ENCODE data around the gene RBM19. TPM values are rescaled to one million over a fixed set of nuclear protein-coding genes. Genes with fewer than 3 reads are reported as not detected.

RBM19 gene
- total and polyA plus RNA-seq, 4 donors, result 7.9 to 18.7 (median 9.0) TPM

DNA sequence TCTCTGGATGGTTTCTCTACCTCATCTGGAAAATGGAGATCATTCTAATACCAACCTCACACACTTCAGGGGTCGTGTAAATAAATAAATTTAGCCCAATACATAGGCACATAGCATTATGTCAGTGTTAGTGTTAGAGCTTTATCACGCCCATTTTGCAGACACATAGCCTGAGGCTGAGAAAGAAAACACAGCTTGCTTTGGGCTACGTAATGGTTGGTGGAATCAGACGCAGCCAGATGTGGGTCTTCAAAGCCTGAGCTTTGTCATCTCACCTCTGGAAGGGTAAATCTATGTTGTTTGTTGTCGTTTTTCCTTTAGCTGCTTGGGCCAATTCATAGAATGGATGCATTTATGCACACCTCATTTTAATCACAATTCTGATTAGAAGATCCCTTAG, 191.6 kb downstream of the RBM19 start:
- H3K9me3 ChIP-seq (ENCODE audit: control insufficient read depth in 4 of 4, low read length in 3 of 4), result no peaks in the 10 kb centered on the region
- no peak overlapping the region for H3K27ac ChIP-seq (ENCODE audit: low read depth in 1 of 2, low read length in 2 of 2)
- no peaks in the 10 kb centered on the region for H3K27me3 ChIP-seq (ENCODE audit: control insufficient read depth in 4 of 4, insufficient read depth in 4 of 4, low read length in 3 of 4)
- no peak overlapping the region for H3K4me3 ChIP-seq (ENCODE audit: low read depth in 1 of 3, low read length in 3 of 3)
- 81% methylated on average over 5 of the region's 5 CpGs for WGBS
- H3K9ac ChIP-seq (ENCODE audit: low read depth in 1 of 2, low read length in 2 of 2), result no peak overlapping the region
- H3K36me3 ChIP-seq (ENCODE audit: control insufficient read depth in 4 of 4, insufficient read depth in 3 of 4, low read depth in 1 of 4, low read length in 3 of 4), result no peaks in the 10 kb centered on the region
- peaks cover 0 to 9% (median 5%) of the 10 kb centered on the region in 4 donors for H3K4me1 ChIP-seq (ENCODE audit: control insufficient read depth in 4 of 4, insufficient read depth in 4 of 4, low read length in 3 of 4)
- TF ChIP-seq RAD21 (IDR thresholded peaks at IDR 0.05) (no peak), ATF3 (IDR thresholded peaks at IDR 0.05) (no peak)
- TF ChIP-seq, protein P1, sequence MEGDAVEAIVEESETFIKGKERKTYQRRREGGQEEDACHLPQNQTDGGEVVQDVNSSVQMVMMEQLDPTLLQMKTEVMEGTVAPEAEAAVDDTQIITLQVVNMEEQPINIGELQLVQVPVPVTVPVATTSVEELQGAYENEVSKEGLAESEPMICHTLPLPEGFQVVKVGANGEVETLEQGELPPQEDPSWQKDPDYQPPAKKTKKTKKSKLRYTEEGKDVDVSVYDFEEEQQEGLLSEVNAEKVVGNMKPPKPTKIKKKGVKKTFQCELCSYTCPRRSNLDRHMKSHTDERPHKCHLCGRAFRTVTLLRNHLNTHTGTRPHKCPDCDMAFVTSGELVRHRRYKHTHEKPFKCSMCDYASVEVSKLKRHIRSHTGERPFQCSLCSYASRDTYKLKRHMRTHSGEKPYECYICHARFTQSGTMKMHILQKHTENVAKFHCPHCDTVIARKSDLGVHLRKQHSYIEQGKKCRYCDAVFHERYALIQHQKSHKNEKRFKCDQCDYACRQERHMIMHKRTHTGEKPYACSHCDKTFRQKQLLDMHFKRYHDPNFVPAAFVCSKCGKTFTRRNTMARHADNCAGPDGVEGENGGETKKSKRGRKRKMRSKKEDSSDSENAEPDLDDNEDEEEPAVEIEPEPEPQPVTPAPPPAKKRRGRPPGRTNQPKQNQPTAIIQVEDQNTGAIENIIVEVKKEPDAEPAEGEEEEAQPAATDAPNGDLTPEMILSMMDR (IDR thresholded peaks at IDR 0.05; ENCODE audit: low read depth, low read length, missing input control), result no peak
- no peak for DNase-seq (ENCODE audit: low spot score)

DNA sequence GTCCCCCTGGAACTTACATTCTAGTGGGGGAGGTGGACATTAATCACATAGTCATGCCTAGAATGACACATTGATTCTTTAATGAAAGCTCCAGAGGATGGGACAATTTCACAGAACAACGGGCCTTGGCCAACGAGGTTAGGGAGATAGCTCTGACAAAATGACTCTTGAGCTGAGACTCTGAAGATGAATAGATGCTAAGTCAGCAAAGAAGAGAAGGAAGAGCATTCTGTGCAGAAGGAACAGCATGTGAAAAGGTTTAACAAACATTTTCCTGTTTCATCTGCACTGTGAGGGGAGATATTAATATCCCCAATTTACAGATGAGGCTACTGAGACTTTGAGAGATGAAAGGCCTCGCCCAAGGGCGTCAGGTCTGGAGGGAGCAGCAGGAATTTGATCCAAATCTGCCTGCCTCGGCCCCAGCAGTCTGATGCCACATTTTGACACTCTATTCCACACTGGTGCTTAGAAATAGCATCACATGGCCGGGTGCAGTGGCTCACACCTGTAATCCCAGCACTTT, 193.6 kb downstream of the RBM19 start:
- Histone ChIP-seq H3K4me3 (ENCODE audit: low read depth in 1 of 3, low read length in 3 of 3) (no peak overlapping the region), H3K9ac (ENCODE audit: low read depth in 1 of 2, low read length in 2 of 2) (no peak overlapping the region), H3K9me3 (ENCODE audit: control insufficient read depth in 4 of 4, low read length in 3 of 4) (no peaks in the 10 kb centered on the region), H3K4me1 (ENCODE audit: control insufficient read depth in 4 of 4, insufficient read depth in 4 of 4, low read length in 3 of 4) (peaks cover 0 to 9% (median 5%) of the 10 kb centered on the region in 4 donors), H3K27me3 (ENCODE audit: control insufficient read depth in 4 of 4, insufficient read depth in 4 of 4, low read length in 3 of 4) (no peaks in the 10 kb centered on the region), H3K36me3 (ENCODE audit: control insufficient read depth in 4 of 4, insufficient read depth in 3 of 4, low read depth in 1 of 4, low read length in 3 of 4) (no peaks in the 10 kb centered on the region), H3K27ac (ENCODE audit: low read depth in 1 of 2, low read length in 2 of 2) (no peak overlapping the region)
- TF ChIP-seq NR2F2 (IDR thresholded peaks at IDR 0.05), result no peak
- TF ChIP-seq, protein P2, sequence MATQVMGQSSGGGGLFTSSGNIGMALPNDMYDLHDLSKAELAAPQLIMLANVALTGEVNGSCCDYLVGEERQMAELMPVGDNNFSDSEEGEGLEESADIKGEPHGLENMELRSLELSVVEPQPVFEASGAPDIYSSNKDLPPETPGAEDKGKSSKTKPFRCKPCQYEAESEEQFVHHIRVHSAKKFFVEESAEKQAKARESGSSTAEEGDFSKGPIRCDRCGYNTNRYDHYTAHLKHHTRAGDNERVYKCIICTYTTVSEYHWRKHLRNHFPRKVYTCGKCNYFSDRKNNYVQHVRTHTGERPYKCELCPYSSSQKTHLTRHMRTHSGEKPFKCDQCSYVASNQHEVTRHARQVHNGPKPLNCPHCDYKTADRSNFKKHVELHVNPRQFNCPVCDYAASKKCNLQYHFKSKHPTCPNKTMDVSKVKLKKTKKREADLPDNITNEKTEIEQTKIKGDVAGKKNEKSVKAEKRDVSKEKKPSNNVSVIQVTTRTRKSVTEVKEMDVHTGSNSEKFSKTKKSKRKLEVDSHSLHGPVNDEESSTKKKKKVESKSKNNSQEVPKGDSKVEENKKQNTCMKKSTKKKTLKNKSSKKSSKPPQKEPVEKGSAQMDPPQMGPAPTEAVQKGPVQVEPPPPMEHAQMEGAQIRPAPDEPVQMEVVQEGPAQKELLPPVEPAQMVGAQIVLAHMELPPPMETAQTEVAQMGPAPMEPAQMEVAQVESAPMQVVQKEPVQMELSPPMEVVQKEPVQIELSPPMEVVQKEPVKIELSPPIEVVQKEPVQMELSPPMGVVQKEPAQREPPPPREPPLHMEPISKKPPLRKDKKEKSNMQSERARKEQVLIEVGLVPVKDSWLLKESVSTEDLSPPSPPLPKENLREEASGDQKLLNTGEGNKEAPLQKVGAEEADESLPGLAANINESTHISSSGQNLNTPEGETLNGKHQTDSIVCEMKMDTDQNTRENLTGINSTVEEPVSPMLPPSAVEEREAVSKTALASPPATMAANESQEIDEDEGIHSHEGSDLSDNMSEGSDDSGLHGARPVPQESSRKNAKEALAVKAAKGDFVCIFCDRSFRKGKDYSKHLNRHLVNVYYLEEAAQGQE (IDR thresholded peaks at IDR 0.05), result no peak
- WGBS, result 88% methylated on average over 6 of the region's 6 CpGs
- no peak for DNase-seq (ENCODE audit: low spot score)

GRCh38 chr12:113770389-113770865, 195.7 kb downstream of the RBM19 start:
- peak; percentile 66 for DNase-seq (ENCODE audit: low spot score)
- no peak for TF ChIP-seq ZBTB33 (IDR thresholded peaks at IDR 0.05)
- peak; percentile 20 to 33 for TF ChIP-seq RAD21 (IDR thresholded peaks at IDR 0.05)
- TF ChIP-seq, protein P3, sequence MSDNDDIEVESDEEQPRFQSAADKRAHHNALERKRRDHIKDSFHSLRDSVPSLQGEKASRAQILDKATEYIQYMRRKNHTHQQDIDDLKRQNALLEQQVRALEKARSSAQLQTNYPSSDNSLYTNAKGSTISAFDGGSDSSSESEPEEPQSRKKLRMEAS (IDR thresholded peaks at IDR 0.05), result peak; percentile 77
- TF ChIP-seq, protein P2 (IDR thresholded peaks at IDR 0.05), result peak; percentile 62
- TF ChIP-seq NR2F2 (IDR thresholded peaks at IDR 0.05), result peak; percentile 55
- TF ChIP-seq HNF4A (conservative IDR thresholded peaks at IDR 0.05), result peak; percentile 86 to 95
- peak; percentile 88 for TF ChIP-seq SP1 (IDR thresholded peaks at IDR 0.05)
- TF ChIP-seq FOXA2 (IDR thresholded peaks at IDR 0.05), result peak; percentile 48
- TF ChIP-seq ATF3 (IDR thresholded peaks at IDR 0.05), result no peak
- TF ChIP-seq, protein P1 (IDR thresholded peaks at IDR 0.05; ENCODE audit: low read depth, low read length, missing input control), result no peak

More at GRCh38 chr12:113770389-113770865, 195.7 kb downstream of the RBM19 start:
- H3K4me1 ChIP-seq (ENCODE audit: control insufficient read depth in 4 of 4, insufficient read depth in 4 of 4, low read length in 3 of 4), result peaks cover 3 to 17% (median 10%) of the 10 kb centered on the region in 4 donors
- WGBS, result 34% methylated on average over 10 of the region's 10 CpGs
- H3K4me3 ChIP-seq (ENCODE audit: low read depth in 1 of 3, low read length in 3 of 3), result no peak overlapping the region
- H3K27ac ChIP-seq (ENCODE audit: low read depth in 1 of 2, low read length in 2 of 2), result peak overlapping the region in 1 of 2 donors; percentile 60
- H3K9me3 ChIP-seq (ENCODE audit: control insufficient read depth in 4 of 4, low read length in 3 of 4), result no peaks in the 10 kb centered on the region
- H3K27me3 ChIP-seq (ENCODE audit: control insufficient read depth in 4 of 4, insufficient read depth in 4 of 4, low read length in 3 of 4), result no peaks in the 10 kb centered on the region
- no peak overlapping the region for H3K9ac ChIP-seq (ENCODE audit: low read depth in 1 of 2, low read length in 2 of 2)
- no peaks in the 10 kb centered on the region for H3K36me3 ChIP-seq (ENCODE audit: control insufficient read depth in 4 of 4, insufficient read depth in 3 of 4, low read depth in 1 of 4, low read length in 3 of 4)
